GM21367 (cell line): ENCODE results near the gene TCERG1L.

ENCODE experiments used
- ATAC-seq: cut with Tn5 transposase; IDR thresholded peaks from one replicate; pipeline ENCODE4 v1.9.1; 2021; ENCODE audit not compliant: unreplicated experiment

Gene TCERG1L

GRCh38 chr10:131129544-131129943 lies 182.0 kb downstream of the TCERG1L start:
- no peak for ATAC-seq

GRCh38 chr10:131128731-131129130 lies 182.8 kb downstream of the TCERG1L start:
- ATAC-seq: no peak

- no peak for ATAC-seq
Observed at GRCh38 chr10:131127610-131128009, 183.9 kb downstream of the TCERG1L start.

GRCh38 chr10:131127138-131127589 lies 184.4 kb downstream of the TCERG1L start:
- ATAC-seq: no peak

GRCh38 chr10:131126321-131127137 lies 185.0 kb downstream of the TCERG1L start:
- no peak for ATAC-seq

- ATAC-seq: no peak
Observed at GRCh38 chr10:131125511-131126225, 185.9 kb downstream of the TCERG1L start.

GRCh38 chr10:131124945-131125344 lies 186.6 kb downstream of the TCERG1L start:
- ATAC-seq: no peak

GRCh38 chr10:131123496-131123895 lies 188.0 kb downstream of the TCERG1L start:
- ATAC-seq: no peak

GRCh38 chr10:131121511-131122035 lies 189.9 kb downstream of the TCERG1L start:
- no peak for ATAC-seq

GRCh38 chr10:131119626-131120355 lies 191.7 kb downstream of the TCERG1L start:
- no peak for ATAC-seq

- ATAC-seq: no peak
Observed at GRCh38 chr10:131117416-131118212, 193.9 kb downstream of the TCERG1L start.

GRCh38 chr10:131116991-131117375 lies 194.5 kb downstream of the TCERG1L start:
- no peak for ATAC-seq

GRCh38 chr10:131116216-131116990 lies 195.1 kb downstream of the TCERG1L start:
- no peak for ATAC-seq

GRCh38 chr10:131115801-131116200 lies 195.7 kb downstream of the TCERG1L start:
- ATAC-seq: no peak

- no peak for ATAC-seq
Observed at GRCh38 chr10:131115321-131115720, 196.2 kb downstream of the TCERG1L start.

GRCh38 chr10:131114846-131115245 lies 196.7 kb downstream of the TCERG1L start:
- ATAC-seq: no peak

- no peak for ATAC-seq
Observed at GRCh38 chr10:131113709-131114291, 197.7 kb downstream of the TCERG1L start.

GRCh38 chr10:131113165-131113564 lies 198.4 kb downstream of the TCERG1L start:
- no peak for ATAC-seq

GRCh38 chr10:131112691-131113090 lies 198.8 kb downstream of the TCERG1L start:
- ATAC-seq: no peak
